ENCODE results near the gene APOBEC3A.
"Not testable (repeated sequence)": the region's sequence is repeated elsewhere in the genome, so short reads cannot be mapped to it uniquely, and the experiment has no call there.

Gene APOBEC3A

GRCh38 chr22:38968801-38969200 lies 11.4 kb downstream of the APOBEC3A start:
- no peak overlapping the region for H3K4me3 ChIP-seq (ENCODE audit: low read length)
- H3K27me3 ChIP-seq (ENCODE audit: insufficient read depth, low read length): peaks cover 35% of the 10 kb centered on the region
- H3K9me3 ChIP-seq (ENCODE audit: low read length): no peaks in the 10 kb centered on the region
- no peaks in the 10 kb centered on the region for H3K36me3 ChIP-seq (ENCODE audit: insufficient read depth, low read length)
- no peaks in the 10 kb centered on the region for H3K4me1 ChIP-seq (ENCODE audit: insufficient read depth, low read length)
- H2AFZ ChIP-seq (ENCODE audit: low read depth, low read length): no peak overlapping the region

DNA sequence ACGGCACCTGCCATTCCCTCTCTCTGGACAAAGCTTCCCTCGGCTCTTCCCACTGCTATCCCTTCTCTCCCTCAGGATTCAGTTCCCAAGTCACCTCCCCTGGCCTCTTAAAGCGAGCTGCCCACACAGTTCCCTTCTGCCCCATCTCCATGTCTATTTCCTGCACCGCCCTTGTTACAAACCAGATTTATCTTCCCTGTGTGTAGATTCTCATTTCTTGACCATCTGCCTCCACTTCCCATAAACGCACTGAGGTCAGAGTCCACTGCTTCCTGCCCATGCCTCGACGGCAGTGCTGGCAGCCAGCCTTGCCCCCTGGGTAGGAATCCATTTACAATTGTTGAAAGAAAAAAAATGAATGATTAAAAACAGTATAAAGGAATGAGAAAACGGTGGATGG lies 13.1 kb downstream of the APOBEC3A start:
- Histone ChIP-seq H3K9me3 (ENCODE audit: low read length) (no peaks in the 10 kb centered on the region), H2AFZ (ENCODE audit: low read depth, low read length) (no peak overlapping the region), H3K27me3 (ENCODE audit: insufficient read depth, low read length) (peaks cover 27% of the 10 kb centered on the region), H3K4me3 (ENCODE audit: low read length) (no peak overlapping the region), H3K4me1 (ENCODE audit: insufficient read depth, low read length) (no peaks in the 10 kb centered on the region), H3K36me3 (ENCODE audit: insufficient read depth, low read length) (no peaks in the 10 kb centered on the region)

DNA sequence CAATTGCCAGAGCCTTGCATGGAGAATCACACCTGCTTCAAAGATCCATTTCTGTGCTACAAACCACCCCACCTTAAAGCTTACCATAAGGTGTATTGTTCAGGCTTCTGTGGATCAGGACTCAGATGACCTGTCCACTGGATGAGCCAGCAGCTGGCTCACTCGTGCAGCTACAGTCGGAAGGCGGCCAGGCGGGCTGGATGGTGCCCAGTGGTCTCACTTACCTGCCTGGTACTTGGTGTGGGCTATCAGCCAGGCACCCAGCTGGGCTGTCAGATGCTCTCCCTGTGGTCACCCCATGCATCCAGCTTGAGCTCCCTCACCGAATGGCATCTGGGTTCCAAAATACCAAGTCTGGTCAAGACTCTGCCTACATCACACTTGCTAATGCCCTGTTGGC lies 13.8 kb downstream of the APOBEC3A start:
- Histone ChIP-seq H3K27me3 (ENCODE audit: insufficient read depth, low read length) (peaks cover 22% of the 10 kb centered on the region), H3K4me1 (ENCODE audit: insufficient read depth, low read length) (no peaks in the 10 kb centered on the region), H3K4me3 (ENCODE audit: low read length) (no peak overlapping the region)

DNA sequence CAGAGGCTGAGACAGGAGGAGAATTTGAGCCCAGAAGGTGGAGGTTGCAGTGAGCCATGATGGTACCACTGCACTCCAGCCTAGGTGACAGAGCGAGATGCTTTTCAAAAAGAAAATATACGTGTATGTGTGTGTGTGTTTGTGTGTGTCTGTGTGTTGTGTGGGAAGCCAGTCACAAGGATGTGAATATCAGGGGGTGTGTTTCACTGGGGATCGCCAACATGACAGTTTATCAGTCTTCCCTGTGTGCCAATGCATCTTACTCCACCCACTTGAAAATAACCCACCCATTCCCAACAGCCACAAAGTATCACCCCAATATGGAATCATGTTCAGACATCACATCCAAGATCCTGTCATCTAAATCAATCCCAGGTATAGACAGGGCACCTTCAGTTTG lies 14.4 kb downstream of the APOBEC3A start:
- no peak overlapping the region for H3K4me3 ChIP-seq (ENCODE audit: low read length)
- no peaks in the 10 kb centered on the region for H3K36me3 ChIP-seq (ENCODE audit: insufficient read depth, low read length)
- H2AFZ ChIP-seq (ENCODE audit: low read depth, low read length): no peak overlapping the region
- H3K9me3 ChIP-seq (ENCODE audit: low read length): no peaks in the 10 kb centered on the region
- peaks cover 17% of the 10 kb centered on the region for H3K27me3 ChIP-seq (ENCODE audit: insufficient read depth, low read length)
- H3K4me1 ChIP-seq (ENCODE audit: insufficient read depth, low read length): no peaks in the 10 kb centered on the region

More for the DNA sequence above, 13.8 kb downstream of the APOBEC3A start:
- H3K9me3 ChIP-seq (ENCODE audit: low read length): no peaks in the 10 kb centered on the region
- no peaks in the 10 kb centered on the region for H3K36me3 ChIP-seq (ENCODE audit: insufficient read depth, low read length)
- no peak overlapping the region for H2AFZ ChIP-seq (ENCODE audit: low read depth, low read length)

DNA sequence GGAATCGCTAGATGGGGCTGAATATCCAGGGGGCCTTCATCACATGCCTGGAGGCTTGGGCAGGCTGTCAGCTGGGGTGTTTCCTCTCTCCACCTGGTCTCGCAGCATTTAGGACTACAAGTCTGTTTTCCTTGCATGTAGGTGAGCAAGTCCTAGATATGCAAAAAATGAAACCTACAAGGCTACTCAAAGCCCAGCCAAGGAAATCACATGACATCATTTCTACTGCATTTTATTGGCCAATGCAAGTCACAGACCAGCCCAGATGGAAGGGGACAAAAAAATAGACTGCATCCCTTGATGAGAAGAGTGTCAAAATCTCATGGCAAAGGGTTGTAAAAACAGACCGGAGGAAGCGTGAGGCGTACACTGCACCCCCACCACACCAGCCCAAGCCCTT lies 15.1 kb downstream of the APOBEC3A start:
- H2AFZ ChIP-seq (ENCODE audit: low read depth, low read length): no peak overlapping the region
- no peaks in the 10 kb centered on the region for H3K9me3 ChIP-seq (ENCODE audit: low read length)
- H3K27me3 ChIP-seq (ENCODE audit: insufficient read depth, low read length): peaks cover 17% of the 10 kb centered on the region
- H3K4me3 ChIP-seq (ENCODE audit: low read length): no peak overlapping the region
- no peaks in the 10 kb centered on the region for H3K36me3 ChIP-seq (ENCODE audit: insufficient read depth, low read length)
- no peaks in the 10 kb centered on the region for H3K4me1 ChIP-seq (ENCODE audit: insufficient read depth, low read length)

GRCh38 chr22:38973289-38974169 lies 16.1 kb downstream of the APOBEC3A start:
- Histone ChIP-seq H2AFZ (ENCODE audit: low read depth, low read length) (no peak overlapping the region), H3K27me3 (ENCODE audit: insufficient read depth, low read length) (peaks cover 8% of the 10 kb centered on the region), H3K9me3 (ENCODE audit: low read length) (no peaks in the 10 kb centered on the region), H3K36me3 (ENCODE audit: insufficient read depth, low read length) (no peaks in the 10 kb centered on the region), H3K4me1 (ENCODE audit: insufficient read depth, low read length) (no peaks in the 10 kb centered on the region), H3K4me3 (ENCODE audit: low read length) (no peak overlapping the region)

- no peaks in the 10 kb centered on the region for H3K4me1 ChIP-seq (ENCODE audit: insufficient read depth, low read length)
- no peak overlapping the region for H3K4me3 ChIP-seq (ENCODE audit: low read length)
- H2AFZ ChIP-seq (ENCODE audit: low read depth, low read length): no peak overlapping the region
- H3K9me3 ChIP-seq (ENCODE audit: low read length): no peaks in the 10 kb centered on the region
- peaks cover 2% of the 10 kb centered on the region for H3K27me3 ChIP-seq (ENCODE audit: insufficient read depth, low read length)
- no peaks in the 10 kb centered on the region for H3K36me3 ChIP-seq (ENCODE audit: insufficient read depth, low read length)
Measured at GRCh38 chr22:38974170-38974825, 16.9 kb downstream of the APOBEC3A start.

GRCh38 chr22:38974826-38975175 lies 17.4 kb downstream of the APOBEC3A start:
- Histone ChIP-seq H3K27me3 (ENCODE audit: insufficient read depth, low read length) (no peaks in the 10 kb centered on the region), H2AFZ (ENCODE audit: low read depth, low read length) (no peak overlapping the region), H3K4me1 (ENCODE audit: insufficient read depth, low read length) (no peaks in the 10 kb centered on the region), H3K36me3 (ENCODE audit: insufficient read depth, low read length) (no peaks in the 10 kb centered on the region), H3K9me3 (ENCODE audit: low read length) (no peaks in the 10 kb centered on the region), H3K4me3 (ENCODE audit: low read length) (no peak overlapping the region)

GRCh38 chr22:38977289-38977688 lies 19.9 kb downstream of the APOBEC3A start:
- not testable (repeated sequence) for H3K36me3 ChIP-seq (ENCODE audit: insufficient read depth, low read length); H3K4me3 ChIP-seq (ENCODE audit: low read length); H3K9me3 ChIP-seq (ENCODE audit: low read length); H2AFZ ChIP-seq (ENCODE audit: low read depth, low read length); H3K27me3 ChIP-seq (ENCODE audit: insufficient read depth, low read length)
- peaks cover 10% of the 10 kb centered on the region for H3K4me1 ChIP-seq (ENCODE audit: insufficient read depth, low read length)

- not testable (repeated sequence) for H3K36me3 ChIP-seq (ENCODE audit: insufficient read depth, low read length); H3K4me3 ChIP-seq (ENCODE audit: low read length); H3K9me3 ChIP-seq (ENCODE audit: low read length); H3K27me3 ChIP-seq (ENCODE audit: insufficient read depth, low read length); H2AFZ ChIP-seq (ENCODE audit: low read depth, low read length)
- H3K4me1 ChIP-seq (ENCODE audit: insufficient read depth, low read length): peaks cover 10% of the 10 kb centered on the region
Measured at GRCh38 chr22:38980587-38980986, 23.2 kb downstream of the APOBEC3A start.

- peaks cover 10% of the 10 kb centered on the region for H3K4me1 ChIP-seq (ENCODE audit: insufficient read depth, low read length)
- H3K36me3 ChIP-seq (ENCODE audit: insufficient read depth, low read length): no peaks in the 10 kb centered on the region
- H3K4me3 ChIP-seq (ENCODE audit: low read length): peak overlapping the region; percentile 38
- H3K27me3 ChIP-seq (ENCODE audit: insufficient read depth, low read length): no peaks in the 10 kb centered on the region
- no peaks in the 10 kb centered on the region for H3K9me3 ChIP-seq (ENCODE audit: low read length)
- peak overlapping the region; percentile 80 for H2AFZ ChIP-seq (ENCODE audit: low read depth, low read length)
Measured at GRCh38 chr22:38981005-38981991, 23.9 kb downstream of the APOBEC3A start.

DNA sequence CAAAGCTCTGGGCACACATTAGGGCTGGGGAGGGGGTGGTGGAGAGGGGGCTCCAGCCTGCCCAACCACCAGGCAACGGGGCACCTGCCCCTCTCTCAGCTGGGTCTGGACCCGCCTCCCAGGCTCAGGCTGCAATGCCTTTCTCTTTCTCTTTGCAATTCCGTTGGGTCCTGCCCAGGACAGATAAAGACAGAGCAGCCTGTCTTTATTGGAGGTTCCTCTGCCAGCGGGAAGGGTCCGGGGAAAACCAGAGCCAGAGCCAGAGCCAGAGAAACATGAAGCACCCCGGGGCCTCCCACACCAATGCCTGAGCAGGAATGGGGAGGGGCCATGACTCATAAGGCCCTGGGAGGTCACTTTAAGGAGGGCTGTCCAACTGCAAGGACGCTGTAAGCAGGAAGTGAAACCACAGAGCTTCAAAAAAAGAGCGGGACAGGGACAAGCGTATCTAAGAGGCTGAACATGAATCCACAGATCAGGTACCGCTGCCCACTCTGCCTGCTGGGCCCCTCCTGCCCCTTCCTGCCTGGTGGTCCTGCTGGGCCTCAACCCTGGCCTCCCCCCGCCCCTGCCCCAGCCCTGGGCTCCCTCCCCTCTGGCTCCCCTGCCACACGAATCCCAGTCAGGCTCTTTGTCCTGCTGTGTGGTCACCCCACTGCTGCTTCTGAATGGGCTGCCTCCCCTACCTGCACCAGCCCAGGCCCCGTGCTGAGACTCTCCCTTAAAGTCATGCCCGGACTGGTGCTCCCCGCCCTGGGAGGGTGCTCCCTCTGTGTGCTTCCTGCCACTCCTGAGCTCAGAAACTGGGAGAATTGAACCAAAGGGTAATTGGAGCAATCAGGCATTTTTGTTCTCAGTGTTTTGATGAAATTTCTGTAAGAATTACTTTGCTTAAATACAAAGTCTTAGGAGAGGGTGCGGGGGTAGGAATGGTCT lies 24.9 kb downstream of the APOBEC3A start, which contains the start of gene APOBEC3B:
TSS of gene APOBEC3B (plus strand) at position 356 of the 936 bp plus-strand sequence. CDS start at position 463, 107 bp downstream.
- no peaks in the 10 kb centered on the region for H3K9me3 ChIP-seq (ENCODE audit: low read length)

More for the DNA sequence above, 24.9 kb downstream of the APOBEC3A start, which contains the start of gene APOBEC3B:
- no peaks in the 10 kb centered on the region for H3K36me3 ChIP-seq (ENCODE audit: insufficient read depth, low read length)
- H2AFZ ChIP-seq (ENCODE audit: low read depth, low read length): peak within 1 kb of the TSS; percentile 80
- H3K4me3 ChIP-seq (ENCODE audit: low read length): peak within 1 kb of the TSS; percentile 38
- H3K27me3 ChIP-seq (ENCODE audit: insufficient read depth, low read length): no peaks in the 10 kb centered on the region
- H3K4me1 ChIP-seq (ENCODE audit: insufficient read depth, low read length): peaks cover 10% of the 10 kb centered on the region

Measured in neuron (in vitro differentiated cells).